ENCODE measurements around the gene CXCR2. TPM values are rescaled to one million over a fixed set of nuclear protein-coding genes. Genes with fewer than 3 reads are reported as not detected.

Gene CXCR2
- total and polyA plus RNA-seq, 10 of the 15 experiments (the other 5 are each of a cell fraction or from before 2014, with no cell fraction given) = 0.04 to 0.62 (median 0.16) TPM

DNA sequence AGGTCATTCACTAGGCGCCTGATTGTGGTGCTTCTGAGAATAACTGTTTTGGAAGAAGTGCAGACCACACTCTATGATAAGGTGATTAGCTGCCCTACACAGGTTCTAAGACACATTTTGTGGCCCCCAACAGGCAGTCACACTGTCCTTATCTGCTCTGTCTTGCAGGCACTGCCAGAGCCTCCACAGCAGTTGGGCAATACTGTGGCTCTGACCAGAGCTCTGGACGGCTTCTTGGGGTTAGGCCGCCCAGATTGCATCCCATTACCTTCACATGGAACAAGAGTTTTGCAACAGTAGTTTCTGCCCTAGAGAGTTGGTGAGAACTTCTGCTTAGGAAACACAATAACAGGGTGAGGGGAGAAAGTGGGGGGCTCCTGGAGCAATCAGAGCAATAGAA is 34.1 kb upstream of the CXCR2 start (continued):
- TF ChIP-seq, protein P1, sequence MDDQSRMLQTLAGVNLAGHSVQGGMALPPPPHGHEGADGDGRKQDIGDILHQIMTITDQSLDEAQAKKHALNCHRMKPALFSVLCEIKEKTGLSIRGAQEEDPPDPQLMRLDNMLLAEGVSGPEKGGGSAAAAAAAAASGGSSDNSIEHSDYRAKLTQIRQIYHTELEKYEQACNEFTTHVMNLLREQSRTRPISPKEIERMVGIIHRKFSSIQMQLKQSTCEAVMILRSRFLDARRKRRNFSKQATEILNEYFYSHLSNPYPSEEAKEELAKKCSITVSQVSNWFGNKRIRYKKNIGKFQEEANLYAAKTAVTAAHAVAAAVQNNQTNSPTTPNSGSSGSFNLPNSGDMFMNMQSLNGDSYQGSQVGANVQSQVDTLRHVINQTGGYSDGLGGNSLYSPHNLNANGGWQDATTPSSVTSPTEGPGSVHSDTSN (IDR thresholded peaks at IDR 0.05; ENCODE audit: insufficient replicate concordance, low read depth, low read length) = no peak
- no peak for TF ChIP-seq NFXL1 (IDR thresholded peaks at IDR 0.05; ENCODE audit: borderline replicate concordance)
- no peak for TF ChIP-seq HCFC1 (IDR thresholded peaks at IDR 0.05; ENCODE audit: low read length)
- TF ChIP-seq, protein P2, sequence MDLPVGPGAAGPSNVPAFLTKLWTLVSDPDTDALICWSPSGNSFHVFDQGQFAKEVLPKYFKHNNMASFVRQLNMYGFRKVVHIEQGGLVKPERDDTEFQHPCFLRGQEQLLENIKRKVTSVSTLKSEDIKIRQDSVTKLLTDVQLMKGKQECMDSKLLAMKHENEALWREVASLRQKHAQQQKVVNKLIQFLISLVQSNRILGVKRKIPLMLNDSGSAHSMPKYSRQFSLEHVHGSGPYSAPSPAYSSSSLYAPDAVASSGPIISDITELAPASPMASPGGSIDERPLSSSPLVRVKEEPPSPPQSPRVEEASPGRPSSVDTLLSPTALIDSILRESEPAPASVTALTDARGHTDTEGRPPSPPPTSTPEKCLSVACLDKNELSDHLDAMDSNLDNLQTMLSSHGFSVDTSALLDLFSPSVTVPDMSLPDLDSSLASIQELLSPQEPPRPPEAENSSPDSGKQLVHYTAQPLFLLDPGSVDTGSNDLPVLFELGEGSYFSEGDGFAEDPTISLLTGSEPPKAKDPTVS (IDR thresholded peaks at IDR 0.05; ENCODE audit: low read depth, low read length) = no peak
- no peak for TF ChIP-seq BMI1 (IDR thresholded peaks at IDR 0.05; ENCODE audit: borderline replicate concordance)
- TF ChIP-seq, protein P3, sequence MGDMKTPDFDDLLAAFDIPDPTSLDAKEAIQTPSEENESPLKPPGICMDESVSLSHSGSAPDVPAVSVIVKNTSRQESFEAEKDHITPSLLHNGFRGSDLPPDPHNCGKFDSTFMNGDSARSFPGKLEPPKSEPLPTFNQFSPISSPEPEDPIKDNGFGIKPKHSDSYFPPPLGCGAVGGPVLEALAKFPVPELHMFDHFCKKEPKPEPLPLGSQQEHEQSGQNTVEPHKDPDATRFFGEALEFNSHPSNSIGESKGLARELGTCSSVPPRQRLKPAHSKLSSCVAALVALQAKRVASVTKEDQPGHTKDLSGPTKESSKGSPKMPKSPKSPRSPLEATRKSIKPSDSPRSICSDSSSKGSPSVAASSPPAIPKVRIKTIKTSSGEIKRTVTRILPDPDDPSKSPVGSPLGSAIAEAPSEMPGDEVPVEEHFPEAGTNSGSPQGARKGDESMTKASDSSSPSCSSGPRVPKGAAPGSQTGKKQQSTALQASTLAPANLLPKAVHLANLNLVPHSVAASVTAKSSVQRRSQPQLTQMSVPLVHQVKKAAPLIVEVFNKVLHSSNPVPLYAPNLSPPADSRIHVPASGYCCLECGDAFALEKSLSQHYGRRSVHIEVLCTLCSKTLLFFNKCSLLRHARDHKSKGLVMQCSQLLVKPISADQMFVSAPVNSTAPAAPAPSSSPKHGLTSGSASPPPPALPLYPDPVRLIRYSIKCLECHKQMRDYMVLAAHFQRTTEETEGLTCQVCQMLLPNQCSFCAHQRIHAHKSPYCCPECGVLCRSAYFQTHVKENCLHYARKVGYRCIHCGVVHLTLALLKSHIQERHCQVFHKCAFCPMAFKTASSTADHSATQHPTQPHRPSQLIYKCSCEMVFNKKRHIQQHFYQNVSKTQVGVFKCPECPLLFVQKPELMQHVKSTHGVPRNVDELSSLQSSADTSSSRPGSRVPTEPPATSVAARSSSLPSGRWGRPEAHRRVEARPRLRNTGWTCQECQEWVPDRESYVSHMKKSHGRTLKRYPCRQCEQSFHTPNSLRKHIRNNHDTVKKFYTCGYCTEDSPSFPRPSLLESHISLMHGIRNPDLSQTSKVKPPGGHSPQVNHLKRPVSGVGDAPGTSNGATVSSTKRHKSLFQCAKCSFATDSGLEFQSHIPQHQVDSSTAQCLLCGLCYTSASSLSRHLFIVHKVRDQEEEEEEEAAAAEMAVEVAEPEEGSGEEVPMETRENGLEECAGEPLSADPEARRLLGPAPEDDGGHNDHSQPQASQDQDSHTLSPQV (IDR thresholded peaks at IDR 0.05) = no peak
- no peak for TF ChIP-seq TAF1 (IDR thresholded peaks at IDR 0.05; ENCODE audit: borderline replicate concordance, low read depth, low read length)
